Transverse colon (tissue), 4 donors: Measurements from ENCODE around the gene SZT2.

Experiments used
- CTCF ChIP-seq, 5 experiments: fragments of 200-600 bp in 3 of 5; fragments of 450-650 bp in 2 of 5; sonication (generic) in 3 of 5; IDR thresholded peaks; 1 replicate in 2 of 5; 2 replicates in 3 of 5; pipeline ENCODE4 v1.5.1; 2016 to 2017; ENCODE audit warnings: antibody characterized with exemption in 5 of 5, inconsistent platforms in 3 of 5, mild to moderate bottlenecking in 2 of 5, moderate library complexity in 1 of 5
- POLR2A ChIP-seq: fragments of 450-650 bp; IDR thresholded peaks from one replicate; pipeline ENCODE4 v1.6.1; 2016; ENCODE audit warnings: antibody characterized with exemption, mild to moderate bottlenecking, moderate library complexity
- POLR2AphosphoS5 ChIP-seq, 3 donors: sonication (generic); formaldehyde crosslinking; IDR thresholded peaks; one replicate each; pipeline ENCODE4 v1.6.1; 2016; ENCODE audit warnings: antibody characterized with exemption in 3 of 3

GRCh38 chr1:43446881-43447835, 57.5 kb downstream of the SZT2 start:
- TF ChIP-seq CTCF (IDR thresholded peaks at IDR 0.05) (no peak), POLR2A (no peak), POLR2AphosphoS5 (IDR thresholded peaks at IDR 0.05) (no peak)
